Suprapubic skin (tissue), 4 donors: Measurements from ENCODE around the gene MED12L. TPM values are rescaled to one million over a fixed set of nuclear protein-coding genes. Genes with fewer than 3 reads are reported as not detected.

Source experiments
- DNase-seq, 2 donors: peaks; one replicate each; pipeline ENCODE4 v3.0.0-alpha.2; 2019; ENCODE audit warnings: low spot score in 2 of 2
- H3K27ac ChIP-seq: fragments of 200-600 bp; sonication (generic); one replicate; pipeline ENCODE4 v1.5.1; 2019
- H3K27me3 ChIP-seq: fragments of 200-600 bp; sonication (generic); one replicate; pipeline ENCODE4 v1.5.1; 2019
- H3K36me3 ChIP-seq: fragments of 200-600 bp; sonication (generic); one replicate; pipeline ENCODE4 v1.5.1; 2019
- H3K4me1 ChIP-seq: fragments of 200-600 bp; sonication (generic); one replicate; pipeline ENCODE4 v1.5.1; 2019
- H3K4me3 ChIP-seq: fragments of 200-600 bp; sonication (generic); one replicate; pipeline ENCODE4 v1.5.1; 2019; ENCODE audit warnings: mild to moderate bottlenecking
- H3K9me3 ChIP-seq: fragments of 200-600 bp; sonication (generic); one replicate; pipeline ENCODE4 v1.5.1; 2019
- EP300 ChIP-seq: sonication (generic); formaldehyde crosslinking; IDR thresholded peaks from one replicate; pipeline ENCODE4 v1.6.1; 2017; ENCODE audit warnings: antibody characterized with exemption
- POLR2A ChIP-seq, 2 donors: fragments of 450-650 bp; IDR thresholded peaks; one replicate each; pipeline ENCODE4 v1.6.1; 2017; ENCODE audit warnings: antibody characterized with exemption in 2 of 2, mild to moderate bottlenecking in 2 of 2, moderate library complexity in 2 of 2
- POLR2AphosphoS5 ChIP-seq, 3 donors: sonication (generic); formaldehyde crosslinking; IDR thresholded peaks; one replicate each; pipeline ENCODE4 v1.6.1; 2017; ENCODE audit warnings: antibody characterized with exemption in 3 of 3
- WGBS: methylation state at CpG from one replicate; pipeline ENCODE4 v1.1.5; 2018; 5-methylcytosine and 5-hydroxymethylcytosine counted together
- total RNA-seq, 4 donors: library from RNA; depleted of rRNA; stranded (reverse); fragments of >200 nt; gene quantifications; one replicate each; pipeline ENCODE4 v1.1.0, GENCODE V29; 2016
- TF ChIP-seq, protein P1 (sequence below), 2 donors: fragments of 200-600 bp in 1 of 2; fragments of 450-650 bp in 1 of 2; sonication (generic) in 1 of 2; IDR thresholded peaks; one replicate each; pipeline ENCODE4 v1.5.1; 2016 to 2019; ENCODE audit warnings: antibody characterized with exemption in 2 of 2, mild to moderate bottlenecking in 1 of 2, moderate library complexity in 1 of 2

Gene MED12L
- total RNA-seq, 4 donors from 2014 or later: 0.08 to 0.80 (median 0.22) TPM

DNA sequence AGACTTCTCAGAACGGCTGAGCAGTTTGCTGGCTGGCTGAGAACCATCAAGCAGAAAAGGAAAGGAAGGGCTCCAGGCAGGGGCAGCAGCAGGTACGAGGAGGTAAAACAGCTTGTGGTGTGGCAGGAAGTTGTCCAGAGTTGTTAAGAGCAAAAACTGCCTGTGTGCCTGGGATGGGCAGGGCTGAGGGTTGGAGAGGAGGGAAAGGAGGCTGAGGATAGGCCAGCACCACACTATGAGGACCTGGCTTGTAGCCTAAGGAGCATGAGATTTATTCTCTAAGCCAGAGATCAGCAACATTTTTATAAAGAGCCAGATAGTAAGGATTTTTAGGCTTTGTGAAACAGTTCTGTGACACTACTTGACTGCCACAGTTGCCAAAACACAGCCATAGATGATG lies 367.4 kb downstream of the MED12L start:
- Histone ChIP-seq H3K36me3 (no peaks in the 10 kb centered on the region), H3K4me1 (no peaks in the 10 kb centered on the region), H3K27ac (no peak overlapping the region), H3K9me3 (no peaks in the 10 kb centered on the region), H3K4me3 (no peak overlapping the region), H3K27me3 (no peaks in the 10 kb centered on the region)
- TF ChIP-seq POLR2A (IDR thresholded peaks at IDR 0.05): no peak
- TF ChIP-seq POLR2AphosphoS5 (IDR thresholded peaks at IDR 0.05): no peak
- TF ChIP-seq EP300: no peak
- TF ChIP-seq, protein P1, sequence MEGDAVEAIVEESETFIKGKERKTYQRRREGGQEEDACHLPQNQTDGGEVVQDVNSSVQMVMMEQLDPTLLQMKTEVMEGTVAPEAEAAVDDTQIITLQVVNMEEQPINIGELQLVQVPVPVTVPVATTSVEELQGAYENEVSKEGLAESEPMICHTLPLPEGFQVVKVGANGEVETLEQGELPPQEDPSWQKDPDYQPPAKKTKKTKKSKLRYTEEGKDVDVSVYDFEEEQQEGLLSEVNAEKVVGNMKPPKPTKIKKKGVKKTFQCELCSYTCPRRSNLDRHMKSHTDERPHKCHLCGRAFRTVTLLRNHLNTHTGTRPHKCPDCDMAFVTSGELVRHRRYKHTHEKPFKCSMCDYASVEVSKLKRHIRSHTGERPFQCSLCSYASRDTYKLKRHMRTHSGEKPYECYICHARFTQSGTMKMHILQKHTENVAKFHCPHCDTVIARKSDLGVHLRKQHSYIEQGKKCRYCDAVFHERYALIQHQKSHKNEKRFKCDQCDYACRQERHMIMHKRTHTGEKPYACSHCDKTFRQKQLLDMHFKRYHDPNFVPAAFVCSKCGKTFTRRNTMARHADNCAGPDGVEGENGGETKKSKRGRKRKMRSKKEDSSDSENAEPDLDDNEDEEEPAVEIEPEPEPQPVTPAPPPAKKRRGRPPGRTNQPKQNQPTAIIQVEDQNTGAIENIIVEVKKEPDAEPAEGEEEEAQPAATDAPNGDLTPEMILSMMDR (IDR thresholded peaks at IDR 0.05): no peak
- DNase-seq: no peak
- WGBS: 49% methylated on average over 2 of the region's 2 CpGs

DNA sequence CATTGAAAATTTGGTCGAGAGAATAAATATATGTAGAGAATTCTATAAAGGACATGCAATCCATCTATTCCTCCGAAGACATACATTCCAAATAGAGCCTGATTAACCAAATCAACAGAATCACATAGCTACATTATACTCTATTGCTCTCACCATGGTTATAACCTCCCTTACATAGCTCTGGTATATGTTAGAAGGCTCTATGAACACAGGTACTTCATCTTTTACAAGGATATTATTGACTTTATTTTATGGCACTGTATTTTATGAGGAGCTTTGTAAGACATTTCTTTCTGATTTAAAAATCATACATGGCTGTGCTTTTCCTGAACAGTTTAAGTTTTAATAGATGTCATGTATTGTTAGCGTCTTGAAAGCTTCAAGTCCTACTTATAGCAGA lies 370.6 kb downstream of the MED12L start:
- Histone ChIP-seq H3K36me3 (no peaks in the 10 kb centered on the region), H3K9me3 (no peaks in the 10 kb centered on the region), H3K4me3 (no peak overlapping the region), H3K27ac (no peak overlapping the region), H3K4me1 (no peaks in the 10 kb centered on the region), H3K27me3 (no peaks in the 10 kb centered on the region)
- TF ChIP-seq POLR2A (IDR thresholded peaks at IDR 0.05): no peak
- no peak for TF ChIP-seq EP300
- no peak for TF ChIP-seq POLR2AphosphoS5 (IDR thresholded peaks at IDR 0.05)
- TF ChIP-seq, protein P1 (IDR thresholded peaks at IDR 0.05): no peak
- no peak for DNase-seq
- 91% methylated on average over 3 of the region's 3 CpGs for WGBS

DNA sequence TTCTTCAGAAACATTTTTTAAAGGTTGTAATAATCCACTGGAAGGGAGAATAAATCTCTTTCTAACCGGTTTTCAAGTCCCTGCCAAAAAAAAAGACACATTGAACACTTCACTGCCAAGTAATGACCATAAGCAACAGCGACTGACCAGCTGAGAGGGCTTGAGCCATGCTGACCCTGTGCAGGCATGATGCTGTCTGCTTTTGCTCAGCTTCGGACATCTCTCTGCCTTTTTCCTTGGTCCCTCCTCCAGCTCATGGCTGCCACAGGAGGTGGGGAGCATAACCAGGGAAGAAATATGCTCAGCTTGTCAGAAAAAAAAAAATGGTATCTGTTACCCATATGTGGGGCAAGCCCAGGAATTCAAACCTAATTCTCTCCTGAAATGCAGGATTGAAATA lies 373.9 kb downstream of the MED12L start:
- no peak overlapping the region for H3K4me3 ChIP-seq
- DNase-seq: no peak
- no peaks in the 10 kb centered on the region for H3K4me1 ChIP-seq
- TF ChIP-seq EP300: no peak
- TF ChIP-seq POLR2A (IDR thresholded peaks at IDR 0.05): no peak
- TF ChIP-seq, protein P1 (IDR thresholded peaks at IDR 0.05): no peak
- no peak for TF ChIP-seq POLR2AphosphoS5 (IDR thresholded peaks at IDR 0.05)
- WGBS: 38% methylated on average over 3 of the region's 3 CpGs
- H3K27me3 ChIP-seq: no peaks in the 10 kb centered on the region
- no peak overlapping the region for H3K27ac ChIP-seq
- no peaks in the 10 kb centered on the region for H3K9me3 ChIP-seq
- H3K36me3 ChIP-seq: no peaks in the 10 kb centered on the region

DNA sequence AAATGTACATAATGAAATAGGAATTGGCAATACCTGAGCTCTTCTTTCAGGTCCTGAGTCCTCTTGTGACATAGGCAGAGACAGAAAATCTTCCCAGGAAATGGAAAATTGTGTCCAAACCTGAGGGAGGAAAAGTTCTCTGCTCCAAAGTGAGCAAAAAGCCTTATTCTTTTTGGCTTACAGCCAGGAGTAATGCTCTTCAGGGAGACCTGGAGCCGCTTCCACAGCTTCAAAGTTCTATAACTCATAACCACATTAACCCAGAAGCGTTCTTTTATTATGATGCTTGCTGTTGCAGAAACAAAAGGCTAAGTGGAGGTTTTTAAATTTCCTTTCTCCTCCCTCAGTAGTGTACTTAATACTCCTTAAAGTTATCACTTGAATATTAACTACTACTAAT lies 374.8 kb downstream of the MED12L start:
- no peaks in the 10 kb centered on the region for H3K27me3 ChIP-seq
- H3K36me3 ChIP-seq: no peaks in the 10 kb centered on the region
- no peak for DNase-seq
- no peaks in the 10 kb centered on the region for H3K9me3 ChIP-seq
- 35% methylated on average over 2 of the region's 2 CpGs for WGBS
- H3K4me1 ChIP-seq: no peaks in the 10 kb centered on the region
- H3K27ac ChIP-seq: no peak overlapping the region
- peak overlapping the region; percentile 58 for H3K4me3 ChIP-seq
- TF ChIP-seq POLR2AphosphoS5 (IDR thresholded peaks at IDR 0.05) (no peak), EP300 (no peak), POLR2A (IDR thresholded peaks at IDR 0.05) (no peak)
- TF ChIP-seq, protein P1 (IDR thresholded peaks at IDR 0.05): no peak

DNA sequence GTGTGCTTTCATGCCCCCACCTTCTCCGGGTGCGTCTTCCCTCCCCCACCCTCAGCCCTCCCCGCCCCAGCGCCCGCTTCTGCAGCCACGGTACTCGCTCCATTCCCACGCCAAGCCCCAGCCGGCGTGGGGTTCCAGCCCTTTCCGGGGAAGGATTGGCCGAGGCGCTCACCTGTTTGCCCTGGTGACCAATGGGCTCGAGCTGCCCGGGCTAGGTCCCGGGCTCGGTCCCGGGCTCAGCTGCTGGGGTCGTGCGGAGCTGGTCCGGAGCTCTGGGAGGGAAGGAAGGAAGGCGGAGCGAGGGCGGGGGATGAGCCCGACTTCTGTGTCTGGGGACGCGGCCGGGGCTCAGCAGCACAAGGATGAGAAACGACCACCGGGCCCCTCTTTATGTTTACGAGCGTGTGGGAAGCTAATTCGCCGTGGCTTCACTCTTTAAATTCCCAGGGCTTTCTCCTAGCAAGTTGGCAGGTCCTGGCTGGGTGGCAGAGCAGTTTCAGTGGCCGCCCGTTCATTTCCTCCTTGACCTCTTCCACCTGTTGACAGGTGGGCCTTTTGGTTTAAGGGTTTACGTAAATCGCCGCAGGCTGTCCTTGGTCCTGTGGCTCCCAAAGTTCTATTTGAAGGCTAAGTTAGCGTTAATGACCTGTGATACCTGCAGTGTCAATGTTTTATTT lies 375.4 kb downstream of the MED12L start, which contains the start of gene IGSF10:
Gene IGSF10, minus strand, starts transcription at position 288 of the 677 bp plus-strand sequence. CDS start 2,352 bp downstream, outside the sequence.
- DNase-seq: peak in 1 of 2 donors; percentile 72
- 28% methylated on average over 21 of the region's 40 CpGs for WGBS
- Histone ChIP-seq H3K36me3 (no peaks in the 10 kb centered on the region), H3K27me3 (no peaks in the 10 kb centered on the region), H3K9me3 (no peaks in the 10 kb centered on the region), H3K27ac (no peak within 1 kb of the TSS), H3K4me3 (peak within 1 kb of the TSS; percentile 58), H3K4me1 (no peaks in the 10 kb centered on the region)
- TF ChIP-seq EP300: no peak
- TF ChIP-seq, protein P1 (IDR thresholded peaks at IDR 0.05): no peak
- TF ChIP-seq POLR2AphosphoS5 (IDR thresholded peaks at IDR 0.05): no peak
- TF ChIP-seq POLR2A (IDR thresholded peaks at IDR 0.05): no peak
